Naive B cell (primary cell): ENCODE results near the gene TSPO2. TPM values are rescaled to one million over a fixed set of nuclear protein-coding genes. Genes with fewer than 3 reads are reported as not detected.

Experiments
- ATAC-seq, 2 donors: fragments of 150-1000 bp; cut with Tn5 transposase; 2 replicates each; pipeline ENCODE4 v1.10.0; 2021; ENCODE audit warnings: low read depth in 2 of 2, mild to moderate bottlenecking in 2 of 2, moderate library complexity in 2 of 2
- DNase-seq: peaks from one replicate; pipeline ENCODE4 v3.0.0; 2022
- H3K27ac Mint-ChIP-seq, 6 donors: one replicate each; pipeline ENCODE4 v1.8.0; 2020 to 2022; ENCODE audit warnings: mild to moderate bottlenecking in 6 of 6, mixed read lengths in 6 of 6, moderate library complexity in 5 of 6, inconsistent platforms in 2 of 6
- H3K27me3 Mint-ChIP-seq, 3 donors: one replicate each; pipeline ENCODE4 v1.8.0; 2021 to 2022; ENCODE audit warnings: mixed read lengths in 3 of 3, mild to moderate bottlenecking in 1 of 3
- H3K36me3 Mint-ChIP-seq, 2 donors: one replicate each; pipeline ENCODE4 v1.8.0; 2020 to 2022; ENCODE audit warnings: mixed read lengths in 2 of 2, inconsistent platforms in 1 of 2, mild to moderate bottlenecking in 1 of 2
- H3K4me1 Mint-ChIP-seq, 3 donors: one replicate each; pipeline ENCODE4 v1.8.0; 2020 to 2022; ENCODE audit warnings: mixed read lengths in 3 of 3, inconsistent platforms in 1 of 3, mild to moderate bottlenecking in 1 of 3, moderate library complexity in 1 of 3
- H3K4me3 Mint-ChIP-seq, 8 donors: one replicate each; pipeline ENCODE4 v1.8.0; 2020 to 2022; ENCODE audit warnings: mild to moderate bottlenecking in 8 of 8, mixed read lengths in 8 of 8, moderate library complexity in 8 of 8, inconsistent platforms in 2 of 8
- H3K9me3 Mint-ChIP-seq, 7 donors: one replicate each; pipeline ENCODE4 v1.8.0; 2020 to 2022; ENCODE audit warnings: mixed read lengths in 7 of 7, mild to moderate bottlenecking in 5 of 7, inconsistent platforms in 2 of 7, moderate library complexity in 1 of 7
- polyA plus RNA-seq, 6 donors: library from polyadenylated mRNA; unstranded; fragments of 300-500 nt; fragmentation: Illumina TruSeq; gene quantifications; one replicate each; pipeline ENCODE4 v1.2.3, GENCODE V29; 2021; ENCODE audit warnings: low read depth in 6 of 6

TSPO2 gene
- polyA plus RNA-seq, 6 donors from 2014 or later, result not detected

DNA sequence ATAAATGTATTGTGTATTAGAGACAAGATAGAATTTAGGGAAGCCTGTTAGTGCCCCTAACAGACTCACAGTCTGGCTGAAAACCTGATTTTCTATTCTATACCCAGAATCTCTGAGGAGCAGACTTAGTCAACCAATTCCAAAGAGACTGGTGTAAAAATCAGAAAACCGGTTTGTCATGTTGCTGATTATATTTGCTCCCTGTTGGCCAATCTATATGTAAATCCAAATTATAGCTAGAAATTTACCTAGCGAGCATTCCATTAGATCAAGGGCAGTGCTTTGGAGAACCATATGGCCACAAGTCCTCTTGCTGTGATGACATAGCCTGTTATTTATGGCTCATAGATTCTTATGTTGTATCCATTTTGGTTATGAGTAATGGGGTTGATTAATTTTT, 35.3 kb downstream of the TSPO2 start:
- H3K27ac Mint-ChIP-seq, result no peak overlapping the region

DNA sequence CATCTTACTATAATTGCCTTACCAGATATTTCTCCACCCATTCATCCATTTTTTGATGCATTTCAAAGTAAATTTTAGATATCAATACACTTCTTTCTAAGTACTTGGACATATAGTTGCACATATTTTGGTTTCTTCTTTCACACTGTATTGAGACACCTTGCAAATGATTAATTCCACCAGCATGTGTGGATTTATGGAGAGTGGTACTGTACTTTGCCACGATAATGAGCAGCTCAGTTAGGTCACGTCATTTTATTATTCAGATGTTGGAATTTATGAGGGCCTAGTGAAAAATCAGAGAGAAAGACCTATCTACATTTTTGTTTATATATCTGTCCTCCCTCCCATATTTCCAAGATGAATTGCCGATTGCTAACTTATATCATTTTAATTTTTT, 35.8 kb downstream of the TSPO2 start:
- Mint-ChIP-seq H3K4me1 (peaks cover 43 to 61% (median 47%) of the 10 kb centered on the region in 3 donors), H3K27ac (peak overlapping the region in 1 of 6 donors; percentile 9), H3K4me3 (no peak overlapping the region), H3K9me3 (no peaks in the 10 kb centered on the region), H3K27me3 (no peaks in the 10 kb centered on the region), H3K36me3 (peaks cover 8 to 18% of the 10 kb centered on the region in 2 donors)
- no peak for DNase-seq
- ATAC-seq, result no peak

More for the DNA sequence above, 35.3 kb downstream of the TSPO2 start:
- H3K4me3 Mint-ChIP-seq, result no peak overlapping the region
- H3K9me3 Mint-ChIP-seq, result no peaks in the 10 kb centered on the region
- DNase-seq (no peak), ATAC-seq (no peak)
- H3K36me3 Mint-ChIP-seq, result peaks cover 8 to 18% of the 10 kb centered on the region in 2 donors
- no peaks in the 10 kb centered on the region for H3K27me3 Mint-ChIP-seq
- peaks cover 43 to 58% (median 44%) of the 10 kb centered on the region in 3 donors for H3K4me1 Mint-ChIP-seq

DNA sequence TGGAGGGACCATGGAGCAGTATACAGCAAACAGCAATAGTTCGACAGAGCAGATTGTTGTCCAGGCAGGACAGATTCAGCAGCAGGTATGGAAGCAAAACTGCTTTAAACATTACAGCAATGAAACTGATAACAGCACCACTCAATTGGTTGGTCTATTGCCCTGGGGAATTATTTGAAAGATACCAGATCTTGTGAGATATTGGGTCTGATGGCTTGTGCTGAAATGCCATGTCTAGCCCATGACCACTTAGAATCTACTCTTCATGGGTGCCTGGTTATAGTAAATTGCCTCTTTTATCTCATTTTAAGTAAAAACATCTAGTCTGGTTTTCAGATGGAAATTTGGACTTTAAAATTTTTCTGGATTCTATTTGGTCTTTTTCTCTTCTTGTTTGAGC, 36.8 kb downstream of the TSPO2 start:
- DNase-seq (no peak), ATAC-seq (no peak)
- Mint-ChIP-seq H3K4me3 (no peak overlapping the region), H3K27ac (peak overlapping the region in 3 of 6 donors; percentile 20 to 85 (median 55)), H3K9me3 (no peaks in the 10 kb centered on the region), H3K27me3 (no peaks in the 10 kb centered on the region), H3K36me3 (peaks cover 13 to 18% of the 10 kb centered on the region in 2 donors), H3K4me1 (peaks cover 46 to 57% (median 46%) of the 10 kb centered on the region in 3 donors)

DNA sequence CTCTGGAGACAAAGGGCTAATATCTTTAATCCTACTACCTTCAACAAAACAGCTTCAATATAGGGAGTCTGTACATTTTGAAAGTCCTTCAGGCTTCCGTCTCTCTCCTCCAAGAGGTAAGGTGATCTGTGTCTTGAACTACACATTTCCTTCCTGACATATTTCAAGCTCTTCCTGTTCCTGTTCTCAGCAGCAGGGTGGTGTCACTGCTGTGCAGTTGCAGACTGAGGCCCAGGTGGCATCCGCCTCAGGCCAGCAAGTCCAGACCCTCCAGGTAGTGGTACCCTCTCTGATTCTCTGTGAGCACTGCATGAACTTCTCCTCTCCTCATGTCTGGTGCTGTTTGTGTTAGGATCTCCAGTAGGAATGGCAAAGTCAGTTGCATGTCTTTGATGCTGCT, 38.4 kb downstream of the TSPO2 start:
- H3K27ac Mint-ChIP-seq, result peak overlapping the region; percentile 73 to 94 (median 91)
- H3K27me3 Mint-ChIP-seq, result no peaks in the 10 kb centered on the region
- H3K36me3 Mint-ChIP-seq, result peaks cover 20 to 23% of the 10 kb centered on the region in 2 donors
- H3K4me1 Mint-ChIP-seq, result peaks cover 31 to 41% (median 32%) of the 10 kb centered on the region in 3 donors
- H3K4me3 Mint-ChIP-seq, result peak overlapping the region; percentile 55 to 85 (median 72)
- peak; percentile 74 to 85 for ATAC-seq
- H3K9me3 Mint-ChIP-seq, result no peaks in the 10 kb centered on the region
- no peak for DNase-seq

DNA sequence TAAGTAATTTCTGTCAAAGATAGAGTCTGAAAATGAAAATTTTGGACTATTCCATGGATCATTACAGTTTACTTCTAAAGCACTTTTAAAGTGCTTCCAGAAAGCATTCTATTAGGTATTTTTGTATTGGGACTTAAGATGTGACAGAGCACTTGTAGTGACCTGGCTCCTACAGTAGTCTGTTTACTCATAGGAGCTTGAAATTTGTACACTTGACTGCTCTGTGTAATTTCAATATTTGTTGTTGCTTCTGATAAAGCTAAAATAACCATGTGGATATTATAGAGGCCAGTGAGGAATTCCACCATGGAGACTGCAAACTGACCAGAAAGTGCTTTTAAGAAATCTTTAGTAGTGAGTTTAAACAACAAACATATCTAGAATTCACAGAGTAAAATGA, 40.8 kb downstream of the TSPO2 start:
- Mint-ChIP-seq H3K4me1 (peaks cover 21 to 31% (median 26%) of the 10 kb centered on the region in 3 donors), H3K9me3 (no peaks in the 10 kb centered on the region), H3K27ac (no peak overlapping the region), H3K27me3 (no peaks in the 10 kb centered on the region), H3K4me3 (no peak overlapping the region), H3K36me3 (peaks cover 20 to 29% of the 10 kb centered on the region in 2 donors)
- DNase-seq (no peak), ATAC-seq (no peak)

- Mint-ChIP-seq H3K4me1 (peaks cover 16 to 24% (median 19%) of the 10 kb centered on the region in 3 donors), H3K36me3 (peaks cover 12 to 21% of the 10 kb centered on the region in 2 donors), H3K27me3 (no peaks in the 10 kb centered on the region), H3K9me3 (no peaks in the 10 kb centered on the region), H3K27ac (no peak overlapping the region), H3K4me3 (no peak overlapping the region)
- ATAC-seq (no peak), DNase-seq (no peak)
Measured at GRCh38 chr6:41085182-41085581, 42.9 kb downstream of the TSPO2 start.

DNA sequence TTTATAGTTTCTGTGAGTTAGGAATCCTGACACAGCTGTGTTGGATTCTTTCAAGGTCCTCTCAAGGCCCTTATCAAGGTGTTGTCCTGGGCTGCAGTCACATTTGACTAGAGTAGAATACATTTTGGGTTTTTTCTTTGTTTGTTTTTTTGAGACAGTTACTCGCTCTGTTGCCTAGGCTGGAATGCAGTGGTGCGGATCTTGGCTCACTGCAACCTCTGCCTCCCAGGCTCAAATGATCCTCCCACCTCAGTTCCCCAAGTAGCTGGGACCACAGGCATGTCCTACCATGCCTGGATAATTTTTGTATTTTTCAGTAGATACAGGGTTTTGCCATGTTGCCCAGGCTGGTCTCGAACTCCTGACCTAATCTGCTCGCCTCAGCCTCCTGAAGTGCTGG, 46.2 kb downstream of the TSPO2 start:
- no peak for ATAC-seq
- H3K4me1 Mint-ChIP-seq, result peaks cover 0 to 10% (median 2%) of the 10 kb centered on the region in 3 donors
- H3K9me3 Mint-ChIP-seq, result no peaks in the 10 kb centered on the region
- no peak for DNase-seq
- peak overlapping the region in 1 of 6 donors; percentile 54 for H3K27ac Mint-ChIP-seq
- no peaks in the 10 kb centered on the region for H3K27me3 Mint-ChIP-seq
- no peak overlapping the region for H3K4me3 Mint-ChIP-seq
- peaks cover 19 to 23% of the 10 kb centered on the region in 2 donors for H3K36me3 Mint-ChIP-seq

GRCh38 chr6:41090841-41091761, 48.8 kb downstream of the TSPO2 start:
- Mint-ChIP-seq H3K4me3 (no peak overlapping the region), H3K27me3 (no peaks in the 10 kb centered on the region), H3K27ac (peak overlapping the region in 1 of 6 donors; percentile 47), H3K9me3 (no peaks in the 10 kb centered on the region), H3K4me1 (peaks cover 0 to 5% (median 4%) of the 10 kb centered on the region in 3 donors), H3K36me3 (peaks cover 23 to 28% of the 10 kb centered on the region in 2 donors)
- DNase-seq (no peak), ATAC-seq (no peak)

- Mint-ChIP-seq H3K36me3 (peaks cover 38 to 41% of the 10 kb centered on the region in 2 donors), H3K4me1 (peaks cover 0 to 5% (median 4%) of the 10 kb centered on the region in 3 donors), H3K4me3 (no peak overlapping the region), H3K9me3 (no peaks in the 10 kb centered on the region), H3K27ac (peak overlapping the region in 2 of 6 donors; percentile 54 to 76), H3K27me3 (no peaks in the 10 kb centered on the region)
- peak; percentile 25 to 47 for ATAC-seq
- no peak for DNase-seq
Measured at GRCh38 chr6:41092421-41093140, 50.3 kb downstream of the TSPO2 start.

GRCh38 chr6:41093729-41094128, 51.5 kb downstream of the TSPO2 start:
- Mint-ChIP-seq H3K27me3 (no peaks in the 10 kb centered on the region), H3K4me3 (no peak overlapping the region), H3K4me1 (peaks cover 0 to 8% (median 5%) of the 10 kb centered on the region in 3 donors), H3K9me3 (no peaks in the 10 kb centered on the region), H3K27ac (no peak overlapping the region), H3K36me3 (peaks cover 46% of the 10 kb centered on the region in 2 donors)
- ATAC-seq, result no peak
- DNase-seq, result no peak

Other genes with a start within 250 kb of the TSPO2 start
- under 1 TPM in 4 of 6 donors, not detected in 2; 0.47 to 0.58 (median 0.49) TPM for gene UNC5CL, start 3.2 kb upstream of the TSPO2 start, polyA plus RNA-seq
- gene APOBEC2, start 10.7 kb downstream of the TSPO2 start, polyA plus RNA-seq, result 1 to 10 TPM in 1 of 6 donors, under 1 TPM in 4, not detected in 1; 0.64 to 1.0 (median 0.85) TPM
- 10 to 100 TPM; 45.8 to 70.6 (median 62.6) TPM for gene OARD1, start 29.9 kb downstream of the TSPO2 start, polyA plus RNA-seq
- gene NFYA, start 30.5 kb downstream of the TSPO2 start, polyA plus RNA-seq, result 10 to 100 TPM; 23.0 to 47.1 (median 28.9) TPM
- gene TREML1, start 111.9 kb downstream of the TSPO2 start, polyA plus RNA-seq, result 1 to 10 TPM in 5 of 6 donors, not detected in 1; 1.6 to 7.5 (median 5.4) TPM
- gene TREM2, start 120.6 kb downstream of the TSPO2 start, polyA plus RNA-seq, result under 1 TPM in 2 of 6 donors, not detected in 4; 0.38 to 0.57 TPM
- 100 to 1,000 TPM in 1 of 6 donors, 10 to 100 TPM in 4, 1 to 10 TPM in 1; 9.1 to 124 (median 44.8) TPM for gene TREML2, start 158.7 kb downstream of the TSPO2 start, polyA plus RNA-seq
- gene TREML4, start 185.9 kb downstream of the TSPO2 start, polyA plus RNA-seq, result 10 to 100 TPM in 1 of 6 donors, not detected in 5; 25.7 TPM
- gene TREM1, start 244.2 kb downstream of the TSPO2 start, polyA plus RNA-seq, result 1 to 10 TPM in 5 of 6 donors, not detected in 1; 2.2 to 5.6 (median 2.6) TPM